SK-N-MC (cell line): ENCODE results near the gene FFAR1.

ENCODE experiments used
- EZH2 ChIP-seq: fragments of 200-600 bp; sonication (generic); IDR thresholded peaks from one replicate; pipeline ENCODE4 v1.6.1; 2017; ENCODE audit warnings: antibody characterized with exemption
- POLR2AphosphoS5 ChIP-seq: IDR thresholded peaks from 2 replicates; pipeline ENCODE4 v1.6.1; 2012; ENCODE audit warnings: mild to moderate bottlenecking, low read depth, low read length, borderline replicate concordance

DNA sequence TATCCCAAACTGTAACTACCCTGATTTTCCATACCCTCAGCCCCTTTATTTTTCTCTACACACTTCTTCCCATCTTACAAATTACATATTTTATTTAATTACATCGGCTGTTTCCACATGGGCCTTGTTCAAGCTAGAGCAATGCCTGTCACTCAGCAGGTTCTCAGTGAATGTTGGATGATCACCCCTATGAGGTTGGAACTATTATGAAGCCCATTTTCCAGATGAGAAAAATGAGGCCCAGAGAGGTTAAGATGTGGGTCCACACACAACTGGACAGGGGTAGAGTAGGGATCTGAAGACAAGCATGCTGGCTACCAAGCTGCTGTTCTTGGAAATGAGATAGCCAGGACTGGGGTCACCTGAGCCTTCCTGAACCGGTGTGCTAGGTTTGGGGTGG lies 45.7 kb upstream of the FFAR1 start:
- TF ChIP-seq POLR2AphosphoS5: no peak
- no peak for TF ChIP-seq EZH2
